Suprapubic skin (tissue), 4 donors: ENCODE measurements around the gene LYRM4. TPM values are rescaled to one million over a fixed set of nuclear protein-coding genes. Genes with fewer than 3 reads are reported as not detected.

ENCODE experiments used
- DNase-seq, 2 donors: peaks; one replicate each; pipeline ENCODE4 v3.0.0-alpha.2; 2019; ENCODE audit warnings: low spot score in 2 of 2
- H3K27ac ChIP-seq: fragments of 200-600 bp; sonication (generic); one replicate; pipeline ENCODE4 v1.5.1; 2019
- H3K27me3 ChIP-seq: fragments of 200-600 bp; sonication (generic); one replicate; pipeline ENCODE4 v1.5.1; 2019
- H3K36me3 ChIP-seq: fragments of 200-600 bp; sonication (generic); one replicate; pipeline ENCODE4 v1.5.1; 2019
- H3K4me1 ChIP-seq: fragments of 200-600 bp; sonication (generic); one replicate; pipeline ENCODE4 v1.5.1; 2019
- H3K4me3 ChIP-seq: fragments of 200-600 bp; sonication (generic); one replicate; pipeline ENCODE4 v1.5.1; 2019; ENCODE audit warnings: mild to moderate bottlenecking
- H3K9me3 ChIP-seq: fragments of 200-600 bp; sonication (generic); one replicate; pipeline ENCODE4 v1.5.1; 2019
- EP300 ChIP-seq: sonication (generic); formaldehyde crosslinking; IDR thresholded peaks from one replicate; pipeline ENCODE4 v1.6.1; 2017; ENCODE audit warnings: antibody characterized with exemption
- POLR2A ChIP-seq, 2 donors: fragments of 450-650 bp; IDR thresholded peaks; one replicate each; pipeline ENCODE4 v1.6.1; 2017; ENCODE audit warnings: antibody characterized with exemption in 2 of 2, mild to moderate bottlenecking in 2 of 2, moderate library complexity in 2 of 2
- POLR2AphosphoS5 ChIP-seq, 3 donors: sonication (generic); formaldehyde crosslinking; IDR thresholded peaks; one replicate each; pipeline ENCODE4 v1.6.1; 2017; ENCODE audit warnings: antibody characterized with exemption in 3 of 3
- WGBS: methylation state at CpG from one replicate; pipeline ENCODE4 v1.1.5; 2018; 5-methylcytosine and 5-hydroxymethylcytosine counted together
- total RNA-seq, 4 donors: library from RNA; depleted of rRNA; stranded (reverse); fragments of >200 nt; gene quantifications; one replicate each; pipeline ENCODE4 v1.1.0, GENCODE V29; 2016
- TF ChIP-seq, protein P1 (sequence below), 2 donors: fragments of 200-600 bp in 1 of 2; fragments of 450-650 bp in 1 of 2; sonication (generic) in 1 of 2; IDR thresholded peaks; one replicate each; pipeline ENCODE4 v1.5.1; 2016 to 2019; ENCODE audit warnings: antibody characterized with exemption in 2 of 2, mild to moderate bottlenecking in 1 of 2, moderate library complexity in 1 of 2

LYRM4 gene
- total RNA-seq, 4 donors from 2014 or later, result 16.1 to 37.5 (median 19.6) TPM

DNA sequence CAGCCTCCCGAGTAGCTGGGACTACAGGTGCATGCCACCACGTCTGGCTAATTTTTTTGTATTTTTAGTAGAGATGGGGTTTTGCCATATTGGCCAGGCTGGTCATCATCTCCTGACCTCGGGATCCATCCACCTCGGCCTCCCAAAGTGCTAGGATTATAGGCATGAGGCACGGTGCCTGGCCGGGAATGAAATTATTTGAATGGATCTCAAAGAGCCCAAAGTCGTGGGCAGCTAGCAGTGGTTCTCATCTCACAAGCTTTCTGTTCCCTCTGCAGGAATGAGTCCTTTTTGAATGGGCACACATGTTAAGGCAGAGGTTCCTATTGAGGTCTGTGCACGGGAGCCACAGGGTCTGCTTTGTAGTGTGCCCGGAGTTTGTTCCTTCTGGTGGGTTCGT lies 140.7 kb downstream of the LYRM4 start:
- Histone ChIP-seq H3K4me3 (no peak overlapping the region), H3K9me3 (no peaks in the 10 kb centered on the region), H3K4me1 (no peaks in the 10 kb centered on the region), H3K27ac (no peak overlapping the region), H3K36me3 (no peaks in the 10 kb centered on the region), H3K27me3 (no peaks in the 10 kb centered on the region)
- peak in 1 of 2 donors; percentile 66 for DNase-seq
- 95% methylated on average over 10 of the region's 10 CpGs for WGBS
- TF ChIP-seq EP300 (no peak), POLR2AphosphoS5 (IDR thresholded peaks at IDR 0.05) (no peak), POLR2A (IDR thresholded peaks at IDR 0.05) (no peak)
- TF ChIP-seq, protein P1, sequence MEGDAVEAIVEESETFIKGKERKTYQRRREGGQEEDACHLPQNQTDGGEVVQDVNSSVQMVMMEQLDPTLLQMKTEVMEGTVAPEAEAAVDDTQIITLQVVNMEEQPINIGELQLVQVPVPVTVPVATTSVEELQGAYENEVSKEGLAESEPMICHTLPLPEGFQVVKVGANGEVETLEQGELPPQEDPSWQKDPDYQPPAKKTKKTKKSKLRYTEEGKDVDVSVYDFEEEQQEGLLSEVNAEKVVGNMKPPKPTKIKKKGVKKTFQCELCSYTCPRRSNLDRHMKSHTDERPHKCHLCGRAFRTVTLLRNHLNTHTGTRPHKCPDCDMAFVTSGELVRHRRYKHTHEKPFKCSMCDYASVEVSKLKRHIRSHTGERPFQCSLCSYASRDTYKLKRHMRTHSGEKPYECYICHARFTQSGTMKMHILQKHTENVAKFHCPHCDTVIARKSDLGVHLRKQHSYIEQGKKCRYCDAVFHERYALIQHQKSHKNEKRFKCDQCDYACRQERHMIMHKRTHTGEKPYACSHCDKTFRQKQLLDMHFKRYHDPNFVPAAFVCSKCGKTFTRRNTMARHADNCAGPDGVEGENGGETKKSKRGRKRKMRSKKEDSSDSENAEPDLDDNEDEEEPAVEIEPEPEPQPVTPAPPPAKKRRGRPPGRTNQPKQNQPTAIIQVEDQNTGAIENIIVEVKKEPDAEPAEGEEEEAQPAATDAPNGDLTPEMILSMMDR (IDR thresholded peaks at IDR 0.05), result no peak

DNA sequence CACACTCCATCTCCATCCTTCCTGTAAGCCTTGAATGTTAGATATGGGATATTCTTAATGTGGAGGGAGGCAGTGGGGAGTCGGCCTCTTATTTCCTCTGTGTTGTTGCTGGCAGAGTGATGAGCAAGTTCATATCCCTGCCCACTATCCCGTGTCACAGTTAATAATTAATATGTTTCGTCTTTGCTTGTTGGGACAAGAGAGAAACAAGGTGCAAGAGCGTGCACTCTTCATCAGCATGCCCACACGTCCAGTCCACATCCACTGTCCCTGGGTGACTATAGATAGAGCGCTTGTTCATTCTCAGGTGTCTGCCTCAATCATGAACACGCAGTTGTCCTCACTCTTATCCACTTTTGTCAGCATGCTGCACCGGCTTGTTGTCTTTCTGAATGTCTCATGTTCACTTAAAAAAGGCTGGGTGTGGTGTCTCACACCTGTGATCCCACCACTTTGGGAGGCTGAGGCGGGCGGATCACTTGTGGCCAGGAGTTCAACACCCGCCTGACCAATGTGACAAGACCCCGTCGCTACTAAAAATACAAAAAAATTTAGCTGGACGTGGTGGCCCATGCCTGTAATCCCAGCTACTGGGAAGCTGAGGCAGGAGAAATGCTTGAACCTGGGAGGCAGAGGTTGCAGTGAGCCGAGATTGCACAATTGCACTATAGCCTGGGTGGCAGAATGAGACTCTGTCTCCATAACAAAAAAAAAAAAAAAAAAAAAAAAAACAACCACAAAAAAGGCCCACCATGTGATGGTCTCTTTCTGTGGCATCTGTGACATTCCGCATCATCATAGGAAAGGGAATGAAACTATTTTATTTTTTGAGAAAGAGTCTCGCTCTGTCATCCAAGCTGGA lies 141.4 kb downstream of the LYRM4 start:
- Histone ChIP-seq H3K9me3 (no peaks in the 10 kb centered on the region), H3K27me3 (no peaks in the 10 kb centered on the region), H3K27ac (no peak overlapping the region), H3K4me3 (no peak overlapping the region), H3K36me3 (no peaks in the 10 kb centered on the region), H3K4me1 (no peaks in the 10 kb centered on the region)
- peak in 1 of 2 donors; percentile 20 for DNase-seq
- WGBS, result 94% methylated on average over 17 of the region's 17 CpGs
- TF ChIP-seq POLR2A (IDR thresholded peaks at IDR 0.05), result no peak
- TF ChIP-seq, protein P1 (IDR thresholded peaks at IDR 0.05), result no peak
- no peak for TF ChIP-seq POLR2AphosphoS5 (IDR thresholded peaks at IDR 0.05)
- TF ChIP-seq EP300, result no peak

DNA sequence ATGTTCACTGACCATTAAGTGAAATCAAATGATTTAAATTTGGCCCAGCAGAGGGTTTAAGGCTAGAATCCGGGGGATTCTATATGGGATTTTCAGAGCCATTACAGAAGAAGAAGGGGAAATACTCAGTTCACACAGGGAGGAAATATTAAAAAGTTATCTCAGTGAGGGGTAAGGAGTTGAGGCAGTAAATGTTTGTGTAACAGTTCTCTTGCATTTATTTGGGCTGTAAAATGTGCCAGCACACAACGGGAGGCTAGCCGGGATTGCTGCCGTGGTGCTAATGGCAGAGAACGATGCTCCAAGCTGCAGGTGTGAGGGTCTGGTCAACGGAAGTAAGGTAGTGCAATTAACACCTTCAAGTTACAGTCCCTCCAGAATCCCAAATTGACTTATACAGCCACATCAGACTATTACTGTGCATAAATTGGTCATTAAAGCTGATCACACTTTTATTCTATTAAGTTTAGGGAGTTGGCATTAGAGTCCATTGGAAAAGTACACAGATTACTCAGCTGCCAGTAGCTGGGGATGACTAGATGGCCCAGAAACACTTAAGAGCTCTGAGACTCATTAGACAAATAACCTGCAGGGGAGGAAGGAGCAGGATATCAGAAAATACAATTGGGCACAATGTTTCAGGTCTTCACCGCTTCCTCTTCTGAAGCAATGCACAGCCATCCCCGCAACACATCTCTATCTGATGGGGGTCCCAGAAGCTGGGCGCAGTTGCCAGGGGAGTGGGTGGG lies 144.3 kb downstream of the LYRM4 start:
- H3K4me3 ChIP-seq, result no peak overlapping the region
- no peaks in the 10 kb centered on the region for H3K27me3 ChIP-seq
- H3K36me3 ChIP-seq, result no peaks in the 10 kb centered on the region
- H3K27ac ChIP-seq, result no peak overlapping the region
- H3K4me1 ChIP-seq, result no peaks in the 10 kb centered on the region
- DNase-seq, result no peak
- WGBS, result 93% methylated on average over 9 of the region's 9 CpGs
- TF ChIP-seq POLR2AphosphoS5 (IDR thresholded peaks at IDR 0.05) (no peak), EP300 (no peak), POLR2A (IDR thresholded peaks at IDR 0.05) (no peak)
- TF ChIP-seq, protein P1 (IDR thresholded peaks at IDR 0.05), result no peak
- no peaks in the 10 kb centered on the region for H3K9me3 ChIP-seq

DNA sequence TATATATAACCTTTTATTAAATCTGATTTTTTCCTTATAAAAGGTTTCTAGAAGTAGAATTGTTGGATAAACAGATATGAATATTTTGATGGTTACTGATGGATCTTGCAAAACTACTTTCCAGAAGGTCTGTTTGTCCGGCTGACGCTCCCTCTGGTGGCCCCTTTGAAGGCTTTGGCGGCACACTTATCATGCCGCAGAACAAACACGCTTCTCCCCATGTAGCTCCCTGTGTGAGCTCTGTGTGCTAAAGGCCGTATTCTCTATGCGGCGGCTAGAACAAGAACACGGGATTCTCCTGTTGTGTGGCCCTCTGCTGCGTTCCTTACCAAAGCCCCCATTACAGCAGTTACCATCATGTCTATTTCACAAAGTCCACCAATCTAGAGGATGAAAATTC lies 145.6 kb downstream of the LYRM4 start:
- H3K4me3 ChIP-seq, result no peak overlapping the region
- H3K27me3 ChIP-seq, result no peaks in the 10 kb centered on the region
- H3K36me3 ChIP-seq, result no peaks in the 10 kb centered on the region
- H3K27ac ChIP-seq, result no peak overlapping the region
- TF ChIP-seq POLR2AphosphoS5 (IDR thresholded peaks at IDR 0.05), result no peak
- no peak for TF ChIP-seq POLR2A (IDR thresholded peaks at IDR 0.05)
- TF ChIP-seq, protein P1 (IDR thresholded peaks at IDR 0.05), result peak in 1 of 2 donors; percentile 11
- no peaks in the 10 kb centered on the region for H3K4me1 ChIP-seq
- whole genome bisulfite sequencing, result 84% methylated on average over 10 of the region's 10 CpGs
- H3K9me3 ChIP-seq, result no peaks in the 10 kb centered on the region
- DNase-seq, result no peak

DNA sequence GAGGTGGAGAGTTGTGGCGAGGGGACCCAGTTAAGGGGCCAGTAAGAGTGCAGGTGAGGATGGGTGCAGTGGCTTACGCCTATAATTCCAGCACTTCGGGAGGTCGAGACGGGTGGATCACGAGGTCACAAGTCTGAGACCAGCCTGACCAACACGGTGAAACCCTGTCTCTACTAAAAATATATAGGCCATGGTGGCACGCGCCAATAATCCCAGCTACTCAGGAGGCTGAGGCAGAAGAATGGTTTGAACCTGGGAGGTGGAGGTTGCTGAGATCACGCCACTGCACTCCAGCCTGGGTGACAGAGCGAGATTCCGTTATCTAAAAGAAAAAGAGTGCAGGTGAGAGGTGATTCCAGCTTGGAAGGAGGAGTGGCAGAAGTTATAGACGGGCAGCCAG lies 147.7 kb downstream of the LYRM4 start:
- no peak for TF ChIP-seq POLR2A (IDR thresholded peaks at IDR 0.05)
- TF ChIP-seq, protein P1 (IDR thresholded peaks at IDR 0.05), result no peak
- no peak for TF ChIP-seq EP300
- no peak for TF ChIP-seq POLR2AphosphoS5 (IDR thresholded peaks at IDR 0.05)
- Histone ChIP-seq H3K4me1 (no peaks in the 10 kb centered on the region), H3K36me3 (no peaks in the 10 kb centered on the region), H3K27ac (no peak overlapping the region), H3K9me3 (no peaks in the 10 kb centered on the region), H3K4me3 (no peak overlapping the region), H3K27me3 (no peaks in the 10 kb centered on the region)
- 98% methylated on average over 13 of the region's 13 CpGs for WGBS
- peak in 1 of 2 donors; percentile 41 for DNase-seq
